Ureter (tissue), 1 donor: ENCODE measurements around the gene PCLO. TPM values are rescaled to one million over a fixed set of nuclear protein-coding genes. Genes with fewer than 3 reads are reported as not detected.

Experiments used
- DNase-seq: peaks from one replicate; pipeline ENCODE4 v3.0.0-alpha.2; 2020; ENCODE audit warnings: low spot score
- total RNA-seq: library from RNA; stranded (reverse); gene quantifications from one replicate; pipeline ENCODE4 v1.2.4, GENCODE V29; 2023
- donor health status: DM: yes; HTN: yes; CAD: no.

PCLO gene
- total RNA-seq, 1 donor from 2014 or later, result 17.7 TPM

DNA sequence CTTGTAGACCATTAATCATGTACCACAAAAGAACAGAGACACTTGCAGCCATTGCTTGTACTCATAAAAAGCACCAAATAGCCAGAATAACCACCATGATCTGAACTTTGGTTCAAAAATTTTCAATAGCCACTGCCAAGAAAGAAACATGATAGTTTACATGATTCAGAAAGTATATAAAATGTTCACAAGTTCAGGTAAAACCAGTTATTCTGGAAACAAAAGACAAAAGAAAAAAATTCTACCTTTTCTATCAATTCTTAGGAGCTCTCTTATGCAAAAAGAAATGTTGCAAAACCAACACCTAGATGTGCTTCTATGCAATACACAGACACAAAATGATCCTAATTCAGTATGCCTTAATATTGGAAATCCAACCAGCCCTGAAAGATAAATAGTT is 108.7 kb downstream of the PCLO start:
- no peak for DNase-seq

DNA sequence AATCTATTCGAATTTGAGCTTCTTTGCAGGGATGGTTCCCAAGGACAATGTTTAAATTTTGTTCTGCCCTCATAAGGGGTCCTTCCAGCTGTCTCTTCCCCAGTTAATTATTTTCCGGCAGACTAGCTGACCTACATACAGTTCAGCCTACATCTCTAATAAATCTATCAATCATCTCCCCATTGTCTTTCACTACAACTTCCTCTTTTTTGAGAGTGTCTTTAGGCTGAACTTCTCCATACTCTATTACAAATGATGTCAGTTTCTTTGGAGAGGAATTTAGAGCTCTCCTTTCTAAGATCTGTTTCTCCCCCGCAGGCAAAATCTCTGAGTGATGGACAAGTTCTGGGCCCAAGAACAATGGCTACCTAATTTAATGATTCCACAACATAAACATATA is 122.2 kb downstream of the PCLO start:
- no peak for DNase-seq

GRCh38 chr7:83038787-83039186 is 123.9 kb downstream of the PCLO start:
- DNase-seq, result no peak

- no peak for DNase-seq
Observed at GRCh38 chr7:83036721-83037380, 125.8 kb downstream of the PCLO start.

DNA sequence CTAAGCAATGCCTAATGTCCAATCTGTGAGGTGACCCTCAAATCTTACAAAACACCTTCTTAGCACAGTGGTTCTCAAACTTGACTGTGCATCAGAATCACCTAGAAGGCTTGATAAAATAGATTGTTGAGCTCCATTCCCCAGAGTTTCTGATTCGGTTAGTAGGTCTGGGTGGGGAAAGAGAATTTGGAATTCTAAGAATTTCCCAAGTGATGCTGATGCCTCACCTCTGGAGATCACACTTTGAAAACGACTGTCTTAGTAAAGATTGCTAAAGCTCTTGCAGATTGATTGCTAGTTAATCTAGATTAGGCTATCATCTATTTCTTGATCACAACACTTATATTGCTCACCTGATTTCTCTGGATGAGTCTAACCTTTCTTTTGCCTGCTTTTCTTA is 126.6 kb downstream of the PCLO start:
- no peak for DNase-seq

GRCh38 chr7:83032195-83032594 is 130.5 kb downstream of the PCLO start:
- DNase-seq, result no peak

GRCh38 chr7:83023817-83024665 is 138.6 kb downstream of the PCLO start:
- peak; percentile 35 for DNase-seq

DNA sequence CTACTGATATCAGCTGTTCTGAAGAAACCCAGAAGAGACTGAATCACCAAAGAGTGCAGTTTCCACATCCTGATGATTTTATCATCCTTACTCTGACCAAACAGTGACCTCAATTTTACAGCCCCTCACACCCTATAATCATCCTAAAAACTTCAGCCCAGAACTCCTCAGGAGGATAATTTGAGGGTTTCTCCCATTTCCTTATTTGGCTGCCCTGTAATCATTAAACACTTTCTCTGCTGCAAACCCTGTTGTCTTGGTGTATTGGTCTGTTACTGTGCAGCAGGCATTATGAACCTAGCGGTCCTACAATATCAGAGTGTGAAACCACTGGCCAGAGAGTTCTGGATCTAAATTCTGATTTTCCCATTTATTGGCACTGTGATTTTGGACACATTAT is 141.7 kb downstream of the PCLO start:
- DNase-seq, result no peak

DNA sequence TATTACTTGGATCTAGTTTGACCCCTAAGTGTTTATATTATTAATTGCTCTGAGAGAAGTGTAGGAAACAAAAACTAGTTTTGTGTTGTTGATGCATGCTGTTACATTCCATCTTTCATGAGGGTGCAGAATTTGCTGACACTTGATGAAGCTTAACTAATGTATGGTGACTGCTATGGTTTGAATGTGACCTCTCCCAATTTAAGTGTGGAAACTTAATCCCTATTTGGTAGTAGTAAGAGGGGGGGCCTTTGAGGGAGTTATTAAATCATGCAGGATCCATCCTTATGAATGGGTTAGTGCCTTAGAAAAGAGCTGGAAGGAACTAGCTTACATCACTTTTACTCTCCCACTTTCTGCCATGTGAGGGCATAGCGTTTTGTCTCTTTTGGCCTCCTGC is 142.5 kb downstream of the PCLO start:
- DNase-seq, result no peak

DNA sequence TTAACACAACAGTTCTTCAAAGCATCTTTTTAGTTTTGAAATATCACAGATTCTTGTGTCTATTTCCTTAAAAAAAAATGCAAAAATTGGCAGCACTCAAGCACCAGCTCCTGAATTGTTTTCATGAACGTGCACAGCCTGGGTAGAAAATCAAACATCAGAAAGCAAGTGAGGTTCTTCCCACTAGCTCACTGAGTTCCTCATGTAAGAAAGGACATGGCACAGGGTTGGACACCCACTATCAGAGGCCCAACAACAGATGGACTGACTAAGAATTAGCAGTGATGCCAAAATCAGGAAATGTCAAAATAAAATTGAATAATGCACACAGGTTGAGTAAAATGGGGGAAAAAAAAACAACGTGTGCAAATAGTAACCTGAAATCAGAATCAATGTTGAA is 146.8 kb downstream of the PCLO start:
- no peak for DNase-seq

- DNase-seq, result no peak
Observed at GRCh38 chr7:83014546-83014945, 148.1 kb downstream of the PCLO start.

DNA sequence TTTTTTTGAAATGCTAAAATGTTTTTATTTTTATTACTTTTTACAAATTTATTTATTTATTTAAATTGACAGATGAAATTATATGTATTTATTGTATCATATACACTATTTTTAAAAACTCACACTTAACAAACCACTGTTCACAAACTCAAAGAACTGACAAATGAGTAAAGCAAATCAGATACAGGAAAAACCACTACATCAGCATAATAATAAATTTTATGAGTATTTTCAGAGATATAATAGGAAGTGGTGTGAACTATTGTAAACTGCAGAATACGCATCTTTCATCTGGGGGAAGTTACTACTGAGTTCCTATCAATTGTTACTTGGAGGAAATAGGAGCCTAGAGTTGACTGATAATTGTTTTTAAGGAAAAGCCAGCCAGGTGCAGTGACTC is 150.7 kb downstream of the PCLO start:
- no peak for DNase-seq

DNA sequence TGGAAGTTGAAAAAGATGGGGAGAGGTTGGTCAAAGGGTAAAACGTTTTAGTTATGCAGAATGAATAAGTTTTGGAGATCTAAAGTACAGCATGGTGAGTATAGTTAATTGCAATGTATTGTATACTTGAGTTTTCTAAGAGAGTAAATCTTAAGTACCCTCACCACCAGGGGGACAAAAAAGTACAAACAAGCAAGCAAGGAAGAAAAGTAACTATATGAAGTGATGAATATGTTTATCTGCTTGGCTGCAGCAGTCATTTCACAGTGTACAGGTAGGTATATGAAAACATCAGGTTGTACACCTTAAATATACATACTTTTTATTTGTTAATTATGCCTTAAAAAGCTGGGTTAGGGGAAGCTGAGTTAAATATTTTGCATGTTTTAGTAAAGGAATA is 157.3 kb downstream of the PCLO start:
- DNase-seq, result no peak

DNA sequence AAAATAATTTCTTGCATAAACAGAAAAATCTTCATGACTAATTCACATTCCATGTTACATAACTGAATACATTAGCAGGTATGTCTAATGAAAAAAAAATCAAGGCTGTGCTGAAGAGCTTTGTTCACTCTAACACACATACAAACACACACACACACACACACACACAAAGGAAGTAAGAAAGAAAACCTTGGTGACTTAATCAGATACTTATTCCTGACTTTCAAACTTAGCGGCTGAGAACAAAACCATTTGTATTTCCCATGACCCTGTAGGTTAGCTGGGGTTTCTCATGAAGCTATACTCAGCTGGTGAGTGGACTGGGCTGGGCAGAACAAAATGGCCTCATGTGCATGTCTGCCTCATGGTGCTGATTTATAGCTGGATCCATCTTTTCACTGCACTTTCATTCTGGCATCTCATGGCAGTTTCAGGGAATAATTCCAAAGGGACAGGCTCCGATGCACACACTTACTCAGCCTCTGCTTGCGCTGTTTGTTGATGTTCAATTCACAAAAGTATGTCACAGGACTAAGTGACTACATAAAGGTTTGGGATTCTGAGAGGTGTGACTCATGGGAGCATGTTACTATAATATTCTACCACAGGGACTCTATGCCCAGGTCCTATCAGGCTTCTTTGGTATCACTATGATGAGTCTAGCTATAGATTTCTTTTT is 161.2 kb downstream of the PCLO start:
- DNase-seq, result no peak

DNA sequence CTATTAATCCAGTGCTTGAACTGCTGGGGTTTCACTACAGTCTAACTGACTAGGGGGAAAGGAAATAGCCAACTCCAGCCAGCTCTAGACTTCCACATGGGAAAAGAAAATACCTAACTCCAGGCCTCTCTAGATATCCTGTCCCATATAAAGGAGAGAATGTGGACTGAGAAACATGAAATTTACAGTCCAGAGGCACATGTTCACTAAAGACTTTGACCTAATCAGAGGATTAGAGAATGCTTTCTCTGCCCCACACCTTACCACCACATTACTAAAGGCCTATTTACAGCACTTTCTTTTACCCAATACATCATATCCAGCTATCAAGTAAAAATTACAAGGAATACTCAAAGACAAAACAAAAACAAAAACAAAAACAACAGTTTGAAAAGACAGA is 164.2 kb downstream of the PCLO start:
- no peak for DNase-seq

DNA sequence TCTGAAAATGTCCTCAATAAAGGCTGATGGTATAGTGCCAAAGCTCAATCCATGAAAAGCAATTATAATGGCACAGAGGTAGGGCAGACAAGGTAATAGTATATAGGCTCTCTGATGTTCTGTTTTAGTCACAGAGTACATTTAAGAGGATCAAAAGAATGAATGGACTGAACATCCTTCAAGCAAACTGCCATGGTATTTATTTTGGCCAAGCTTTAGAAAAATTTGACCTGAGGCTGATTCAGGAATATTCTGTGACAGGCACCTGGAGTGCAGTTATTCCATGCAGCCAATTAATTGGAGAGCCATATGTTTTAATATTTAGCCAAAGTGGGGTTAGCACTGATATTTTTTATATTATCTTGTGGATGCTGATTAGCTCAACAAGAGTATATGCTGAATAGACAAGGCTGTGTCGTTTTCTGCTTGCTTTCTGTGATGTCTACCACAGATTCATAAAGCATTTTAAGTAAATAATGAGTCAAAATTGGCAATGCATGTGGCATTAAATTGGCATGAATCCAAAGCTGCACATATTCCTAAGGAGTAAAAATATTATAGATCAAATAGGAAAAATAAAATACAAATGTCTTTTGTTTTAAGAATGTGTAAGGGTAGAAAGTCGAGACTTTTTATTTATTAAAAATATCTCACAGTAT is 177.4 kb downstream of the PCLO start:
- no peak for DNase-seq

- no peak for DNase-seq
Observed at GRCh38 chr7:82980130-82980788, 182.4 kb downstream of the PCLO start.

- DNase-seq, result no peak
Observed at GRCh38 chr7:82975811-82976468, 186.7 kb downstream of the PCLO start.

GRCh38 chr7:82972135-82972534 is 190.5 kb downstream of the PCLO start:
- DNase-seq, result no peak

- no peak for DNase-seq
Observed at GRCh38 chr7:82965088-82966036, 197.3 kb downstream of the PCLO start.
